ENCODE results near the gene SCN1B.

DNA sequence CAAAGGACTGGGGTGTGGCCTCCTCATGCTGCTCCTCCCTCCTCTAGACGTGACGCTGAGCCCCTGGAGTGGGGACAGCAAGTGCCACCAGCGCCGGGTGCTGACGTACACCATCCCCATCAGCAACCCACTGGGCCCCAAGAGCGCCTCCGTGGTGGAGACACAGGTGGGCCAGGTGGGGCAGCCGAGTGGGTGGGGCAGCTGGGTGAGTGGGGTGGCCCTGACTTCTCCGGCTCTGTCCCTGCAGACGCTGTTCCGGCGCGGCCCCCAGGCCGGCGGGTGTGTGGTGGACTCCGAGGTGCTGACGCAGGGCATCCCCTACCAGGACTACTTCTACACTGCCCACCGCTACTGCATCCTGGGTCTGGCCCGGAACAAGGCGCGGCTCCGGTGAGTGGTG lies 11.1 kb upstream of the SCN1B start:
- no peak for TF ChIP-seq TARDBP (IDR thresholded peaks at IDR 0.05)
- no peak for TF ChIP-seq CTBP1 (IDR thresholded peaks at IDR 0.05; ENCODE audit: borderline replicate concordance)
- TF ChIP-seq NFRKB (IDR thresholded peaks at IDR 0.05) = no peak
- TF ChIP-seq L3MBTL2 (conservative IDR thresholded peaks at IDR 0.05) = no peak
- TF ChIP-seq FOXK2 (IDR thresholded peaks at IDR 0.05) = no peak
- TF ChIP-seq SP1 (IDR thresholded peaks at IDR 0.05) = no peak
- no peak for TF ChIP-seq BHLHE40 (IDR thresholded peaks at IDR 0.05; ENCODE audit: borderline replicate concordance)
- no peak for TF ChIP-seq ARNT (IDR thresholded peaks at IDR 0.05)
- TF ChIP-seq FOXM1 (IDR thresholded peaks at IDR 0.05; ENCODE audit: borderline replicate concordance) = no peak
- TF ChIP-seq FOXA1 (IDR thresholded peaks at IDR 0.05) = no peak
- no peak for TF ChIP-seq ELF4 (IDR thresholded peaks at IDR 0.05)
- TF ChIP-seq SUZ12 (IDR thresholded peaks at IDR 0.05) = no peak
- no peak for TF ChIP-seq HDGF (IDR thresholded peaks at IDR 0.05; ENCODE audit: borderline replicate concordance)
- TF ChIP-seq LEF1 (IDR thresholded peaks at IDR 0.05; ENCODE audit: borderline replicate concordance) = no peak

Measured in HEK293T (cell line).